Measurements from ENCODE around the gene GPC5.

DNA sequence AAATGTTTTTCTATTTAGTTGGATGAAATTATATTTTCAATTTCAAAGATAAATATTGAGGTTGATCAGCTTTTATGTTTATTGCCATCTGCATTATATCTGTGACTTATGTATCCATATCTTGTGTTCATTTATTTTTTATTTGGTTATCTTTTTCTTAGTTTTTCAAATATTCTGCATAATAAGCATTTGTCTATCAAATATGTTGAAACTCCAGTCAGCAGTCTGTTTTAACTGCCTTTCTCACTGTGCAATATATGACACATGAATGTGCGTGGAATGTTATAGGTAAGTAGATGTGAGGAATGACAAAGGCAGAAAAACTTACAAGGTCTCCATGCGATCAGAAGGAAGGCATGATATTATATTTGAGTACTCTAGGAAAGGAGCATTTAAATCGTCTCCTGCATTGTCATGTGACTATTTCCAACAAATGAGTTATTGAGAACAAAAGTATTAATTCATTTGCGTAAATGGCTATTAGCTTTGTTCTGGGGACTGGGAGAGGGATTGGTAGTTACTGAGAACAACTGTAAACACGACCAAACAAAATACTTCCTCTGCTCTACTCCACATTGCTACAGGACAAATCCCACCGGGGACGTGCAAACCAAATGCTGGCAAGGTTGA, 318.1 kb downstream of the GPC5 start:
- TF ChIP-seq, protein P1, sequence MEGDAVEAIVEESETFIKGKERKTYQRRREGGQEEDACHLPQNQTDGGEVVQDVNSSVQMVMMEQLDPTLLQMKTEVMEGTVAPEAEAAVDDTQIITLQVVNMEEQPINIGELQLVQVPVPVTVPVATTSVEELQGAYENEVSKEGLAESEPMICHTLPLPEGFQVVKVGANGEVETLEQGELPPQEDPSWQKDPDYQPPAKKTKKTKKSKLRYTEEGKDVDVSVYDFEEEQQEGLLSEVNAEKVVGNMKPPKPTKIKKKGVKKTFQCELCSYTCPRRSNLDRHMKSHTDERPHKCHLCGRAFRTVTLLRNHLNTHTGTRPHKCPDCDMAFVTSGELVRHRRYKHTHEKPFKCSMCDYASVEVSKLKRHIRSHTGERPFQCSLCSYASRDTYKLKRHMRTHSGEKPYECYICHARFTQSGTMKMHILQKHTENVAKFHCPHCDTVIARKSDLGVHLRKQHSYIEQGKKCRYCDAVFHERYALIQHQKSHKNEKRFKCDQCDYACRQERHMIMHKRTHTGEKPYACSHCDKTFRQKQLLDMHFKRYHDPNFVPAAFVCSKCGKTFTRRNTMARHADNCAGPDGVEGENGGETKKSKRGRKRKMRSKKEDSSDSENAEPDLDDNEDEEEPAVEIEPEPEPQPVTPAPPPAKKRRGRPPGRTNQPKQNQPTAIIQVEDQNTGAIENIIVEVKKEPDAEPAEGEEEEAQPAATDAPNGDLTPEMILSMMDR (conservative IDR thresholded peaks at IDR 0.05; ENCODE audit: low read depth, low read length) = no peak
- TF ChIP-seq EZH2 (IDR thresholded peaks at IDR 0.05; ENCODE audit: borderline replicate concordance, low read depth, low read length, poor library complexity, severe bottlenecking) = no peak

Measured in A673 (cell line).